ENCODE results near the gene ENTPD6.
A peak's percentile ranks its signal among the peaks of the same experiment; 100 is the strongest.

Gene ENTPD6

GRCh38 chr20:25221592-25222460 is 26.3 kb downstream of the ENTPD6 start:
- Histone ChIP-seq H2BK120ac (ENCODE audit: low read depth, low read length) (no peak overlapping the region), H3K27ac (ENCODE audit: low read length, poor library complexity, severe bottlenecking) (peak overlapping the region; percentile 93), H2BK12ac (ENCODE audit: low read length in 2 of 2) (peak overlapping the region; percentile 75 to 92), H3K79me1 (replicated peaks; ENCODE audit: low read length, poor library complexity, severe bottlenecking) (peaks cover 13% of the 10 kb centered on the region), H4K8ac (ENCODE audit: low read length) (peak overlapping the region; percentile 59), H3K36me3 (ENCODE audit: control insufficient read depth in 1 of 2, insufficient read depth in 2 of 2, low read depth in 1 of 2, low read length in 2 of 2) (peaks cover 56 to 71% of the 10 kb centered on the region in 2 experiments), H3K18ac (ENCODE audit: low read depth in 1 of 2, low read length in 2 of 2) (no peak overlapping the region), H2AK5ac (ENCODE audit: low read length, severe bottlenecking) (peak overlapping the region; percentile 96), H3K4me1 (ENCODE audit: control insufficient read depth, insufficient read depth, low read depth, low read length) (peaks cover 70% of the 10 kb centered on the region), H2BK15ac (ENCODE audit: low read depth, poor library complexity, severe bottlenecking) (peak overlapping the region; percentile 60), H3K4ac (ENCODE audit: low read depth in 1 of 2, low read length in 2 of 2) (no peak overlapping the region), H3K4me2 (ENCODE audit: low read length, poor library complexity, severe bottlenecking) (no peak overlapping the region), H3K14ac (ENCODE audit: low read length in 2 of 2) (no peak overlapping the region), H3K9me3 (ENCODE audit: control insufficient read depth, low read length) (no peaks in the 10 kb centered on the region), H3K9ac (ENCODE audit: low read length) (no peak overlapping the region), H3K27me3 (ENCODE audit: control insufficient read depth in 1 of 2, insufficient read depth in 1 of 2, low read length in 2 of 2) (no peaks in the 10 kb centered on the region), H4K91ac (ENCODE audit: low read length) (peak overlapping the region; percentile 57), H3K4me3 (ENCODE audit: insufficient read depth in 1 of 2, low read depth in 1 of 2, low read length in 2 of 2) (no peak overlapping the region), H2BK5ac (ENCODE audit: low read depth, low read length, poor library complexity, severe bottlenecking) (no peak overlapping the region), H2AFZ (ENCODE audit: low read depth, low read length) (no peak overlapping the region), H3K23ac (ENCODE audit: low read length in 2 of 2) (no peak overlapping the region)
- WGBS = 97% methylated on average over 29 of the region's 29 CpGs
- DNase-seq = no peak

- Histone ChIP-seq H3K18ac (ENCODE audit: low read depth in 1 of 2, low read length in 2 of 2) (peak overlapping the region; percentile 43 to 45), H3K4me2 (ENCODE audit: low read length, poor library complexity, severe bottlenecking) (no peak overlapping the region), H4K91ac (ENCODE audit: low read length) (peak overlapping the region; percentile 57), H3K9ac (ENCODE audit: low read length) (no peak overlapping the region), H3K4me1 (ENCODE audit: control insufficient read depth, insufficient read depth, low read depth, low read length) (peaks cover 75% of the 10 kb centered on the region), H4K8ac (ENCODE audit: low read length) (peak overlapping the region; percentile 59), H2BK120ac (ENCODE audit: low read depth, low read length) (no peak overlapping the region), H3K27me3 (ENCODE audit: control insufficient read depth in 1 of 2, insufficient read depth in 1 of 2, low read length in 2 of 2) (no peaks in the 10 kb centered on the region), H3K79me1 (replicated peaks; ENCODE audit: low read length, poor library complexity, severe bottlenecking) (peaks cover 16% of the 10 kb centered on the region), H2BK15ac (ENCODE audit: low read depth, poor library complexity, severe bottlenecking) (peak overlapping the region; percentile 60), H3K27ac (ENCODE audit: low read length, poor library complexity, severe bottlenecking) (peak overlapping the region; percentile 93), H2AFZ (ENCODE audit: low read depth, low read length) (no peak overlapping the region), H2BK5ac (ENCODE audit: low read depth, low read length, poor library complexity, severe bottlenecking) (peak overlapping the region; percentile 22), H2BK12ac (ENCODE audit: low read length in 2 of 2) (peak overlapping the region; percentile 75 to 92), H3K14ac (ENCODE audit: low read length in 2 of 2) (no peak overlapping the region), H3K36me3 (ENCODE audit: control insufficient read depth in 1 of 2, insufficient read depth in 2 of 2, low read depth in 1 of 2, low read length in 2 of 2) (peaks cover 48 to 67% of the 10 kb centered on the region in 2 experiments), H3K9me3 (ENCODE audit: control insufficient read depth, low read length) (no peaks in the 10 kb centered on the region), H3K4ac (ENCODE audit: low read depth in 1 of 2, low read length in 2 of 2) (peak overlapping the region in 1 of 2 experiments; percentile 24), H3K4me3 (ENCODE audit: insufficient read depth in 1 of 2, low read depth in 1 of 2, low read length in 2 of 2) (no peak overlapping the region), H2AK5ac (ENCODE audit: low read length, severe bottlenecking) (peak overlapping the region; percentile 96), H3K23ac (ENCODE audit: low read length in 2 of 2) (no peak overlapping the region)
- no peak for DNase-seq
- WGBS = 78% methylated on average over 21 of the region's 21 CpGs
Observed at GRCh38 chr20:25222461-25223178, 27.1 kb downstream of the ENTPD6 start.

GRCh38 chr20:25223179-25223661 is 27.7 kb downstream of the ENTPD6 start:
- no peak overlapping the region for H3K4me2 ChIP-seq (ENCODE audit: low read length, poor library complexity, severe bottlenecking)
- peaks cover 42 to 64% of the 10 kb centered on the region in 2 experiments for H3K36me3 ChIP-seq (ENCODE audit: control insufficient read depth in 1 of 2, insufficient read depth in 2 of 2, low read depth in 1 of 2, low read length in 2 of 2)
- H3K9me3 ChIP-seq (ENCODE audit: control insufficient read depth, low read length) = no peaks in the 10 kb centered on the region
- H2AK5ac ChIP-seq (ENCODE audit: low read length, severe bottlenecking) = no peak overlapping the region
- H3K4ac ChIP-seq (ENCODE audit: low read depth in 1 of 2, low read length in 2 of 2) = no peak overlapping the region
- H3K14ac ChIP-seq (ENCODE audit: low read length in 2 of 2) = peak overlapping the region in 1 of 2 experiments; percentile 26
- H2BK12ac ChIP-seq (ENCODE audit: low read length in 2 of 2) = peak overlapping the region in 1 of 2 experiments; percentile 59
- H2AFZ ChIP-seq (ENCODE audit: low read depth, low read length) = no peak overlapping the region
- H3K18ac ChIP-seq (ENCODE audit: low read depth in 1 of 2, low read length in 2 of 2) = peak overlapping the region; percentile 43 to 45
- peaks cover 76% of the 10 kb centered on the region for H3K4me1 ChIP-seq (ENCODE audit: control insufficient read depth, insufficient read depth, low read depth, low read length)
- peak overlapping the region; percentile 5 for H3K9ac ChIP-seq (ENCODE audit: low read length)
- WGBS = 1% methylated on average over 6 of the region's 8 CpGs
- no peak overlapping the region for H2BK15ac ChIP-seq (ENCODE audit: low read depth, poor library complexity, severe bottlenecking)
- no peak overlapping the region for H2BK120ac ChIP-seq (ENCODE audit: low read depth, low read length)
- H3K27me3 ChIP-seq (ENCODE audit: control insufficient read depth in 1 of 2, insufficient read depth in 1 of 2, low read length in 2 of 2) = no peaks in the 10 kb centered on the region
- peak; percentile 96 for DNase-seq
- H3K4me3 ChIP-seq (ENCODE audit: insufficient read depth in 1 of 2, low read depth in 1 of 2, low read length in 2 of 2) = no peak overlapping the region
- peak overlapping the region; percentile 45 for H4K8ac ChIP-seq (ENCODE audit: low read length)
- H4K91ac ChIP-seq (ENCODE audit: low read length) = no peak overlapping the region
- peak overlapping the region; percentile 93 for H3K27ac ChIP-seq (ENCODE audit: low read length, poor library complexity, severe bottlenecking)
- H3K79me1 ChIP-seq (replicated peaks; ENCODE audit: low read length, poor library complexity, severe bottlenecking) = peaks cover 16% of the 10 kb centered on the region
- no peak overlapping the region for H3K23ac ChIP-seq (ENCODE audit: low read length in 2 of 2)
- peak overlapping the region; percentile 73 for H2BK5ac ChIP-seq (ENCODE audit: low read depth, low read length, poor library complexity, severe bottlenecking)
